Measurements from ENCODE around the gene VAV2. TPM values are rescaled to one million over a fixed set of nuclear protein-coding genes. Genes with fewer than 3 reads are reported as not detected.

VAV2 gene
- total RNA-seq, 4 donors from 2014 or later, result 10.3 to 20.1 (median 13.1) TPM

GRCh38 chr9:133774799-133775198 is 217.3 kb downstream of the VAV2 start:
- no peaks in the 10 kb centered on the region for H3K4me1 ChIP-seq
- H3K27ac ChIP-seq, result no peak overlapping the region
- no peak overlapping the region for H3K4me3 ChIP-seq
- peaks cover 0 to 14% (median 5%) of the 10 kb centered on the region in 4 donors for H3K9me3 ChIP-seq
- H3K36me3 ChIP-seq, result peaks cover 0 to 97% (median 6%) of the 10 kb centered on the region in 3 donors
- 78 to 95% methylated on average over 16 of the region's 16 CpGs for WGBS, 2 donors
- TF ChIP-seq, protein P1, sequence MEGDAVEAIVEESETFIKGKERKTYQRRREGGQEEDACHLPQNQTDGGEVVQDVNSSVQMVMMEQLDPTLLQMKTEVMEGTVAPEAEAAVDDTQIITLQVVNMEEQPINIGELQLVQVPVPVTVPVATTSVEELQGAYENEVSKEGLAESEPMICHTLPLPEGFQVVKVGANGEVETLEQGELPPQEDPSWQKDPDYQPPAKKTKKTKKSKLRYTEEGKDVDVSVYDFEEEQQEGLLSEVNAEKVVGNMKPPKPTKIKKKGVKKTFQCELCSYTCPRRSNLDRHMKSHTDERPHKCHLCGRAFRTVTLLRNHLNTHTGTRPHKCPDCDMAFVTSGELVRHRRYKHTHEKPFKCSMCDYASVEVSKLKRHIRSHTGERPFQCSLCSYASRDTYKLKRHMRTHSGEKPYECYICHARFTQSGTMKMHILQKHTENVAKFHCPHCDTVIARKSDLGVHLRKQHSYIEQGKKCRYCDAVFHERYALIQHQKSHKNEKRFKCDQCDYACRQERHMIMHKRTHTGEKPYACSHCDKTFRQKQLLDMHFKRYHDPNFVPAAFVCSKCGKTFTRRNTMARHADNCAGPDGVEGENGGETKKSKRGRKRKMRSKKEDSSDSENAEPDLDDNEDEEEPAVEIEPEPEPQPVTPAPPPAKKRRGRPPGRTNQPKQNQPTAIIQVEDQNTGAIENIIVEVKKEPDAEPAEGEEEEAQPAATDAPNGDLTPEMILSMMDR (IDR thresholded peaks at IDR 0.05), result no peak
- TF ChIP-seq POLR2A (IDR thresholded peaks at IDR 0.05) (no peak), EP300 (IDR thresholded peaks at IDR 0.05) (no peak)
- DNase-seq (ENCODE audit: low spot score in 2 of 2), result no peak
- H3K27me3 ChIP-seq, result no peaks in the 10 kb centered on the region

- no peak for DNase-seq (ENCODE audit: low spot score in 2 of 2)
- H3K27me3 ChIP-seq, result no peaks in the 10 kb centered on the region
Measured at GRCh38 chr9:133773889-133774655, 218.1 kb downstream of the VAV2 start.

GRCh38 chr9:133772581-133772980 is 219.5 kb downstream of the VAV2 start:
- no peaks in the 10 kb centered on the region for H3K27me3 ChIP-seq
- H3K4me3 ChIP-seq, result no peak overlapping the region
- peaks cover 0 to 24% (median 6%) of the 10 kb centered on the region in 4 donors for H3K9me3 ChIP-seq
- H3K36me3 ChIP-seq, result peaks cover 0 to 97% (median 21%) of the 10 kb centered on the region in 3 donors
- WGBS, 2 donors, result 89 to 92% methylated on average over 5 to 7 of the region's 7 CpGs
- H3K4me1 ChIP-seq, result no peaks in the 10 kb centered on the region
- no peak for DNase-seq (ENCODE audit: low spot score in 2 of 2)
- no peak overlapping the region for H3K27ac ChIP-seq
- TF ChIP-seq POLR2A (IDR thresholded peaks at IDR 0.05), result no peak

More at GRCh38 chr9:133773889-133774655, 218.1 kb downstream of the VAV2 start:
- H3K4me3 ChIP-seq, result no peak overlapping the region
- H3K27ac ChIP-seq, result no peak overlapping the region
- peaks cover 0 to 14% (median 5%) of the 10 kb centered on the region in 4 donors for H3K9me3 ChIP-seq
- TF ChIP-seq EP300 (IDR thresholded peaks at IDR 0.05) (no peak), POLR2A (IDR thresholded peaks at IDR 0.05) (no peak)
- TF ChIP-seq, protein P1 (IDR thresholded peaks at IDR 0.05), result no peak
- H3K36me3 ChIP-seq, result peaks cover 0 to 97% (median 11%) of the 10 kb centered on the region in 3 donors
- no peaks in the 10 kb centered on the region for H3K4me1 ChIP-seq
- 62 to 98% methylated on average over 8 to 9 of the region's 9 CpGs for WGBS, 2 donors

DNA sequence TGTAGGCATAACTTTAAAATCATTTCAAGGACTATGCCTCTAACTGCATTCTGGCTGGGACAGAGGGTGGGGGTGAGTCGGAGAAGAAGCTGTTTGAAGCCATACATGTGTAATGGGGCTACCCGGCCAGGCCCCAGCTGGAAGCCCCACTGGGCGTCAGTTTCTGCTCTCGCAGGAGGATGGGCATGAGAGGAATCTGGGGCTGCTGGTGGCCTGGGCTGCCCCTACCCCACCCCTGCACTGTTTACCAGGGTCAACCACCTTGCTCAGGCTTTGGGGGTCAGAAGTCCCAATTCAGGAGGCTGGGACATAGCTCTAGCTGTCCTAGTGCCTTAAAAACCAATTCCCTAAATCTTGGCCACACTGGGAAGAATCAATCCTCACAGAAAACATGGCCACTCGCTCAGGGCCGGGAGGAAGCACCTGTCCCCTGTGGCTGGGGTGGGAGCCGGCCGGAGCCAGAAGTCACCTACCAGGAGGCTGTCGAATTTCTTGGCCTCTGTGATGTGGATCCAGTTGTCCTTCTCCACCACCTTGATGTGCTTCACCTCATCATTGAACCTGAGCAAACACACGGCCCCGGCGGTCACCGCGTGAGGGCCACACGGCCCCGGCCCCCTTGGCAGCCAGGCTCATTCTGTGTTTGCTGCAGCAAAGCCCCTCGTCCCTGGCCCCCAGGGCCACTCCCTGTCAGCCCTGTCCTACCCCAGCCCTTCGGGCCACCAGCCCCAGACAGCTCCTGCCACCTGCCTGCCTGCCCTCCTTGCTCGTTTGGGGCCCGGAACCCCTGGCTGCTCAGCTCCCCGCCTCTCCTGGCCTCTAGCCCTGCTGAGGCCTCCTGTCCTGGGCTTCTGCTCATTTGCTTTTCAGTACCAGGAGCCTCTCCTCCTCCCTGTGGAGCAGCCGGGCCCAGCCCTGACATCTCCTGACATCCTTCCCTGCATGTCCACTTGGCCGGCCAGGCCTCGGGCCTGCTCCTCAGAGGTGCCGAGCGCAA is 220.3 kb downstream of the VAV2 start:
- Histone ChIP-seq H3K4me1 (no peaks in the 10 kb centered on the region), H3K4me3 (no peak overlapping the region), H3K27me3 (no peaks in the 10 kb centered on the region), H3K36me3 (peaks cover 0 to 97% (median 22%) of the 10 kb centered on the region in 3 donors), H3K27ac (no peak overlapping the region), H3K9me3 (peaks cover 0 to 32% (median 10%) of the 10 kb centered on the region in 4 donors)
- WGBS, 2 donors, result 82 to 83% methylated on average over 24 to 26 of the region's 26 CpGs
- no peak for DNase-seq (ENCODE audit: low spot score in 2 of 2)
- TF ChIP-seq POLR2A (IDR thresholded peaks at IDR 0.05) (no peak), EP300 (IDR thresholded peaks at IDR 0.05) (no peak)
- TF ChIP-seq, protein P1 (IDR thresholded peaks at IDR 0.05), result no peak

GRCh38 chr9:133770076-133770777 is 221.9 kb downstream of the VAV2 start:
- H3K27ac ChIP-seq, result no peak overlapping the region
- 86 to 87% methylated on average over 10 to 11 of the region's 16 CpGs for WGBS, 2 donors
- H3K4me1 ChIP-seq, result no peaks in the 10 kb centered on the region
- H3K4me3 ChIP-seq, result no peak overlapping the region
- peaks cover 0 to 97% (median 22%) of the 10 kb centered on the region in 3 donors for H3K36me3 ChIP-seq
- peaks cover 0 to 41% (median 11%) of the 10 kb centered on the region in 4 donors for H3K9me3 ChIP-seq
- TF ChIP-seq POLR2A (IDR thresholded peaks at IDR 0.05), result no peak
- TF ChIP-seq, protein P1 (IDR thresholded peaks at IDR 0.05), result no peak
- TF ChIP-seq EP300 (IDR thresholded peaks at IDR 0.05), result no peak
- no peak for DNase-seq (ENCODE audit: low spot score in 2 of 2)
- H3K27me3 ChIP-seq, result no peaks in the 10 kb centered on the region

Measured in tibial nerve (tissue), 4 donors.